PC-9 (cell line): ENCODE data around the gene C1orf185. TPM values are rescaled to one million over a fixed set of nuclear protein-coding genes. Genes with fewer than 3 reads are reported as not detected.

Experiments used
- Bru-seq: library from RNA; stranded (reverse); fragments of 400-500 nt; gene quantifications from one replicate; lab custom pipeline; 2021; lab: Mats Ljungman, UMichigan
- BruChase-seq, 2 experiments: library from RNA; stranded (reverse); fragments of 400-500 nt; gene quantifications; one replicate each; lab custom pipeline; 2021; lab: Mats Ljungman, UMichigan
- BruUV-seq: library from RNA; stranded (reverse); fragments of 400-500 nt; replicated peaks from 2 replicates; lab custom pipeline; 2021; lab: Mats Ljungman, UMichigan
- CTCF ChIA-PET: fragments of 300-600 bp; sonication (Branson Sonifier 250); formaldehyde crosslinking; loops from one replicate; lab custom pipeline; 2022; ENCODE audit warnings: antibody characterized with exemption; lab: Charles Lee
- POLR2A ChIA-PET: fragments of 300-600 bp; sonication (Branson Sonifier 250); formaldehyde crosslinking; loops from one replicate; lab custom pipeline; 2022; ENCODE audit warnings: antibody characterized with exemption; ENCODE audit not compliant: unreplicated experiment; lab: Charles Lee
- DNase-seq, 2 experiments: peaks; one replicate each; pipeline versions ENCODE4 v3.0.0 to v3.0.0-alpha.2; 2015 to 2022; ENCODE audit warnings: mixed read lengths in 1 of 2
- H2AFZ ChIP-seq: fragments of 200-600 bp; sonication (generic); 2 replicates; pipeline ENCODE4 v1.8.1; 2017; ENCODE audit warnings: antibody characterized with exemption
- H3F3A ChIP-seq: fragments of 200-600 bp; sonication (generic); 2 replicates; pipeline ENCODE4 v1.8.1; 2017; ENCODE audit warnings: antibody characterized with exemption, mild to moderate bottlenecking, low read depth; ENCODE audit not compliant: insufficient read depth
- H3K27ac ChIP-seq: fragments of 200-600 bp; sonication (generic); 2 replicates; pipeline ENCODE4 v1.6.1; 2016; ENCODE audit warnings: mixed run types
- H3K27me3 ChIP-seq: fragments of 200-600 bp; sonication (generic); 2 replicates; pipeline ENCODE4 v1.6.1; 2016; ENCODE audit warnings: low read depth, mixed run types; ENCODE audit not compliant: insufficient read depth
- H3K36me3 ChIP-seq: fragments of 200-600 bp; sonication (generic); 2 replicates; pipeline ENCODE4 v1.6.1; 2016; ENCODE audit warnings: low read depth, mixed run types
- H3K4me1 ChIP-seq: fragments of 200-600 bp; sonication (generic); replicated peaks from 2 replicates; pipeline ENCODE4 v1.6.1; 2016; ENCODE audit warnings: mixed run types; ENCODE audit not compliant: insufficient read depth
- H3K4me2 ChIP-seq: fragments of 200-600 bp; sonication (generic); 2 replicates; pipeline ENCODE4 v1.6.1; 2017; ENCODE audit warnings: mixed run types
- H3K4me3 ChIP-seq: fragments of 200-600 bp; sonication (generic); 2 replicates; pipeline ENCODE4 v1.6.1; 2016; ENCODE audit warnings: mixed run types
- H3K79me2 ChIP-seq: fragments of 200-600 bp; sonication (generic); 2 replicates; pipeline ENCODE4 v1.6.1; 2017; ENCODE audit warnings: low read depth, mixed run types
- H3K9me2 ChIP-seq: fragments of 200-600 bp; sonication (generic); 2 replicates; pipeline ENCODE4 v1.8.1; 2017; ENCODE audit warnings: mild to moderate bottlenecking; ENCODE audit not compliant: insufficient read depth
- H3K9me3 ChIP-seq: fragments of 200-600 bp; sonication (generic); 2 replicates; pipeline ENCODE4 v1.8.1; 2016; ENCODE audit warnings: low read depth; ENCODE audit not compliant: insufficient read depth
- H4K20me1 ChIP-seq: fragments of 200-600 bp; sonication (generic); 2 replicates; pipeline ENCODE4 v1.8.1; 2017; ENCODE audit not compliant: insufficient read depth
- EZH2 ChIP-seq: fragments of 200-600 bp; sonication (generic); IDR thresholded peaks from 2 replicates; pipeline ENCODE4 v1.8.0; 2017; ENCODE audit warnings: antibody characterized with exemption, low read depth
- intact Hi-C: fragments of 100-400 bp; cut with micrococcal nuclease; formaldehyde crosslinking; loops from one replicate; pipeline ENCODE4 v1.10.0; 2022; ENCODE audit not compliant: unreplicated experiment
- long read RNA-seq: library from polyadenylated mRNA; stranded (forward); transcript quantifications from one replicate; pipeline ENCODE4 v2.0.0, GENCODE V29; 2022
- total RNA-seq: library from RNA; stranded (reverse); gene quantifications from 2 replicates; pipeline ENCODE4 v1.2.3, GENCODE V29; 2021
- TF ChIP-seq, protein P1 (sequence below): fragments of 200-600 bp; sonication (generic); conservative IDR thresholded peaks from 2 replicates; pipeline ENCODE4 v1.6.1; 2017; ENCODE audit warnings: mixed run types, antibody characterized with exemption, mild to moderate bottlenecking, moderate library complexity

C1orf185 gene
- not detected in 2 replicates for total RNA-seq
- percentile 10 among the genes with signal in this experiment for Bru-seq, nascent RNA
- BruChase-seq, experiment 1, labeled RNA remaining after a 2-hour chase = percentile 11 among the genes with signal in this experiment
- BruChase-seq, experiment 2, labeled RNA remaining after a 6-hour chase = percentile 2 among the genes with signal in this experiment
- long read RNA-seq = 0 reads

- no peak within 1 kb of the TSS for H3K4me2 ChIP-seq
- no peak within 1 kb of the TSS for H3K27ac ChIP-seq
- H3K36me3 ChIP-seq = no peaks in the 10 kb centered on the region
- ChIA-PET POLR2A (no interaction called here), CTCF (no interaction called here)
- no peaks in the 10 kb centered on the region for H3K9me2 ChIP-seq
- DNase-seq = no peak
- no peaks in the 10 kb centered on the region for H3K4me1 ChIP-seq
- no peaks in the 10 kb centered on the region for H4K20me1 ChIP-seq
- intact Hi-C loops = no loop called here
- no TSS peak for BruUV-seq
- H3K27me3 ChIP-seq = no peaks in the 10 kb centered on the region
- H3K9me3 ChIP-seq = no peaks in the 10 kb centered on the region
- no peaks in the 10 kb centered on the region for H3K79me2 ChIP-seq
- H3K4me3 ChIP-seq = no peak within 1 kb of the TSS
- H2AFZ ChIP-seq = no peak within 1 kb of the TSS
- no peaks in the 10 kb centered on the region for H3F3A ChIP-seq
- TF ChIP-seq, protein P1, sequence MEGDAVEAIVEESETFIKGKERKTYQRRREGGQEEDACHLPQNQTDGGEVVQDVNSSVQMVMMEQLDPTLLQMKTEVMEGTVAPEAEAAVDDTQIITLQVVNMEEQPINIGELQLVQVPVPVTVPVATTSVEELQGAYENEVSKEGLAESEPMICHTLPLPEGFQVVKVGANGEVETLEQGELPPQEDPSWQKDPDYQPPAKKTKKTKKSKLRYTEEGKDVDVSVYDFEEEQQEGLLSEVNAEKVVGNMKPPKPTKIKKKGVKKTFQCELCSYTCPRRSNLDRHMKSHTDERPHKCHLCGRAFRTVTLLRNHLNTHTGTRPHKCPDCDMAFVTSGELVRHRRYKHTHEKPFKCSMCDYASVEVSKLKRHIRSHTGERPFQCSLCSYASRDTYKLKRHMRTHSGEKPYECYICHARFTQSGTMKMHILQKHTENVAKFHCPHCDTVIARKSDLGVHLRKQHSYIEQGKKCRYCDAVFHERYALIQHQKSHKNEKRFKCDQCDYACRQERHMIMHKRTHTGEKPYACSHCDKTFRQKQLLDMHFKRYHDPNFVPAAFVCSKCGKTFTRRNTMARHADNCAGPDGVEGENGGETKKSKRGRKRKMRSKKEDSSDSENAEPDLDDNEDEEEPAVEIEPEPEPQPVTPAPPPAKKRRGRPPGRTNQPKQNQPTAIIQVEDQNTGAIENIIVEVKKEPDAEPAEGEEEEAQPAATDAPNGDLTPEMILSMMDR = no peak
These were observed at the start of gene C1orf185 for GRCh38 chr1:51101976-51102375. TSS of gene C1orf185 (plus strand) at chr1:51102228. CDS start at chr1:51102234, 6 bp downstream.

GRCh38 chr1:51058858-51059257 is 43.2 kb upstream of the C1orf185 start:
- H3K27me3 ChIP-seq = no peaks in the 10 kb centered on the region
- H3K9me2 ChIP-seq = no peaks in the 10 kb centered on the region
- H4K20me1 ChIP-seq = no peaks in the 10 kb centered on the region
- no peaks in the 10 kb centered on the region for H3K36me3 ChIP-seq
- H3K27ac ChIP-seq = no peak overlapping the region
- DNase-seq = peak in 1 of 2 experiments; percentile 48
- peaks cover 15% of the 10 kb centered on the region; the same call in 1 of the 2 replicates for H3K9me3 ChIP-seq
- no peaks in the 10 kb centered on the region for H3K79me2 ChIP-seq
- intact Hi-C loops = no loop called here
- H3K4me1 ChIP-seq = peaks cover 21% of the 10 kb centered on the region
- H3K4me2 ChIP-seq = no peak overlapping the region
- no peak overlapping the region for H3K4me3 ChIP-seq
- no TSS peak for BruUV-seq
- peaks cover 14% of the 10 kb centered on the region for H3F3A ChIP-seq
- ChIA-PET CTCF (no interaction called here), POLR2A (no interaction called here)
- no peak overlapping the region for H2AFZ ChIP-seq
- no peak for TF ChIP-seq EZH2
- TF ChIP-seq, protein P1 = peak; percentile 65

- H3F3A ChIP-seq = peaks cover 19% of the 10 kb centered on the region
- DNase-seq = no peak
- no peaks in the 10 kb centered on the region for H4K20me1 ChIP-seq
- no peaks in the 10 kb centered on the region for H3K9me2 ChIP-seq
- peaks cover 26% of the 10 kb centered on the region for H3K4me1 ChIP-seq
- no peaks in the 10 kb centered on the region for H3K36me3 ChIP-seq
- H3K4me3 ChIP-seq = no peak overlapping the region
- H3K27ac ChIP-seq = no peak overlapping the region
- ChIA-PET CTCF (no interaction called here), POLR2A (interaction anchor here (0.5 kb wide), 1 partner anchor 184 kb away, joined by 7 read pairs; no protein-coding TSS in a partner anchor)
- BruUV-seq = no TSS peak
- H3K4me2 ChIP-seq = no peak overlapping the region
- intact Hi-C loops = no loop called here
- no peak overlapping the region for H2AFZ ChIP-seq
- TF ChIP-seq, protein P1 = no peak
- TF ChIP-seq EZH2 = no peak
- no peaks in the 10 kb centered on the region for H3K27me3 ChIP-seq
- H3K79me2 ChIP-seq = no peaks in the 10 kb centered on the region
- peaks cover 15% of the 10 kb centered on the region; the same call in 1 of the 2 replicates for H3K9me3 ChIP-seq
These were observed 40.7 kb upstream of the C1orf185 start for GRCh38 chr1:51061231-51061918.
